DND-41 (cell line): ENCODE measurements around the gene TRIM16.
"Not testable (repeated sequence)": the region's sequence is repeated elsewhere in the genome, so short reads cannot be mapped to it uniquely, and the experiment has no call there.

Source experiments
- EZH2 ChIP-seq: IDR thresholded peaks from 3 replicates; pipeline ENCODE4 v1.6.1; 2012; ENCODE audit warnings: borderline replicate concordance, low read depth, mild to moderate bottlenecking, moderate library complexity, low read length, inconsistent platforms; ENCODE audit not compliant: severe bottlenecking
- TF ChIP-seq, protein P1 (sequence below): IDR thresholded peaks from 2 replicates; pipeline ENCODE4 v1.5.1; 2012; ENCODE audit warnings: borderline replicate concordance, low read length, moderate library complexity, mild to moderate bottlenecking; ENCODE audit not compliant: poor library complexity, severe bottlenecking; ENCODE audit errors: extremely low read depth

GRCh38 chr17:15642505-15643251 is 41.4 kb downstream of the TRIM16 start:
- TF ChIP-seq, protein P1, sequence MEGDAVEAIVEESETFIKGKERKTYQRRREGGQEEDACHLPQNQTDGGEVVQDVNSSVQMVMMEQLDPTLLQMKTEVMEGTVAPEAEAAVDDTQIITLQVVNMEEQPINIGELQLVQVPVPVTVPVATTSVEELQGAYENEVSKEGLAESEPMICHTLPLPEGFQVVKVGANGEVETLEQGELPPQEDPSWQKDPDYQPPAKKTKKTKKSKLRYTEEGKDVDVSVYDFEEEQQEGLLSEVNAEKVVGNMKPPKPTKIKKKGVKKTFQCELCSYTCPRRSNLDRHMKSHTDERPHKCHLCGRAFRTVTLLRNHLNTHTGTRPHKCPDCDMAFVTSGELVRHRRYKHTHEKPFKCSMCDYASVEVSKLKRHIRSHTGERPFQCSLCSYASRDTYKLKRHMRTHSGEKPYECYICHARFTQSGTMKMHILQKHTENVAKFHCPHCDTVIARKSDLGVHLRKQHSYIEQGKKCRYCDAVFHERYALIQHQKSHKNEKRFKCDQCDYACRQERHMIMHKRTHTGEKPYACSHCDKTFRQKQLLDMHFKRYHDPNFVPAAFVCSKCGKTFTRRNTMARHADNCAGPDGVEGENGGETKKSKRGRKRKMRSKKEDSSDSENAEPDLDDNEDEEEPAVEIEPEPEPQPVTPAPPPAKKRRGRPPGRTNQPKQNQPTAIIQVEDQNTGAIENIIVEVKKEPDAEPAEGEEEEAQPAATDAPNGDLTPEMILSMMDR = not testable (repeated sequence)
- TF ChIP-seq EZH2 = not testable (repeated sequence)
